Heart left ventricle (tissue), 13 donors: Measurements from ENCODE around the gene TANGO2.

Experiments
- POLR2A ChIP-seq, 2 donors: fragments of 450-650 bp; IDR thresholded peaks; one replicate each; pipeline ENCODE4 v1.6.1; 2017; ENCODE audit warnings: antibody characterized with exemption in 2 of 2, mild to moderate bottlenecking in 2 of 2, moderate library complexity in 2 of 2
- TF ChIP-seq, protein P1 (sequence below), 12 donors: fragments of 200-600 bp; sonication (generic) in 4 of 12; IDR thresholded peaks; one replicate each; pipeline versions ENCODE4 v1.5.0 to v1.8.0; 2018 to 2022; ENCODE audit warnings: antibody characterized with exemption in 12 of 12, mild to moderate bottlenecking in 5 of 12
- donor health status: ischemic (EF 13 %, LVEDD 7.1; RV severe dilation, severe dysfunction).
- donor health status: DM: no; HTN: yes; CAD: no.
- donor health status: DM: no; HTN: no; CAD: no.
- donor health status: ischemic (EF 25% LVEDD 6.9; RV normal size, moderate dysfunction).
- donor health status: ischemic (EF 25% LVEDD 5.7; RV mildly dilated, moderate dysfunction).
- donor health status: ischemic (EF 35%, LVEDD 5.7; RV mildly dilated, moderate dysfunction).
- donor health status: nonischemic (EF 11% LVEDD 7.7; RV severe dilation, severe dysfunction).
- donor health status: DM: yes; HTN: yes; CAD: no.
- donor health status: PGD.
- donor health status: ischemic (EF 29% LVEDD 5.4; RV normal size, mild dysfunction).
- donor health status: nonischemic (EF 23%, LVEDD 6.1; RV moderate dilation, normal function).

GRCh38 chr22:19978748-19979147 is 42.2 kb upstream of the TANGO2 start:
- TF ChIP-seq, protein P1, sequence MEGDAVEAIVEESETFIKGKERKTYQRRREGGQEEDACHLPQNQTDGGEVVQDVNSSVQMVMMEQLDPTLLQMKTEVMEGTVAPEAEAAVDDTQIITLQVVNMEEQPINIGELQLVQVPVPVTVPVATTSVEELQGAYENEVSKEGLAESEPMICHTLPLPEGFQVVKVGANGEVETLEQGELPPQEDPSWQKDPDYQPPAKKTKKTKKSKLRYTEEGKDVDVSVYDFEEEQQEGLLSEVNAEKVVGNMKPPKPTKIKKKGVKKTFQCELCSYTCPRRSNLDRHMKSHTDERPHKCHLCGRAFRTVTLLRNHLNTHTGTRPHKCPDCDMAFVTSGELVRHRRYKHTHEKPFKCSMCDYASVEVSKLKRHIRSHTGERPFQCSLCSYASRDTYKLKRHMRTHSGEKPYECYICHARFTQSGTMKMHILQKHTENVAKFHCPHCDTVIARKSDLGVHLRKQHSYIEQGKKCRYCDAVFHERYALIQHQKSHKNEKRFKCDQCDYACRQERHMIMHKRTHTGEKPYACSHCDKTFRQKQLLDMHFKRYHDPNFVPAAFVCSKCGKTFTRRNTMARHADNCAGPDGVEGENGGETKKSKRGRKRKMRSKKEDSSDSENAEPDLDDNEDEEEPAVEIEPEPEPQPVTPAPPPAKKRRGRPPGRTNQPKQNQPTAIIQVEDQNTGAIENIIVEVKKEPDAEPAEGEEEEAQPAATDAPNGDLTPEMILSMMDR (IDR thresholded peaks at IDR 0.05) = no peak
- TF ChIP-seq POLR2A (IDR thresholded peaks at IDR 0.05) = no peak
